C4-2B (cell line): Measurements from ENCODE around the gene PVALEF.
A peak's percentile ranks its signal among the peaks of the same experiment; 100 is the strongest.
"Not testable (repeated sequence)": the region's sequence is repeated elsewhere in the genome, so short reads cannot be mapped to it uniquely, and the experiment has no call there.

Experiments used
- H3K27ac ChIP-seq: fragments of 450-650 bp; 2 replicates; pipeline ENCODE4 v1.5.1; 2017
- ZFX ChIP-seq: fragments of 450-650 bp; IDR thresholded peaks from 2 replicates; pipeline ENCODE4 v1.6.1; 2017
- TF ChIP-seq, protein P1 (sequence below): fragments of 450-650 bp; conservative IDR thresholded peaks from 2 replicates; pipeline ENCODE4 v1.5.1; 2017; ENCODE audit warnings: mild to moderate bottlenecking

PVALEF gene

GRCh38 chr17:81221371-81221841 is 56.1 kb downstream of the PVALEF start:
- TF ChIP-seq, protein P1, sequence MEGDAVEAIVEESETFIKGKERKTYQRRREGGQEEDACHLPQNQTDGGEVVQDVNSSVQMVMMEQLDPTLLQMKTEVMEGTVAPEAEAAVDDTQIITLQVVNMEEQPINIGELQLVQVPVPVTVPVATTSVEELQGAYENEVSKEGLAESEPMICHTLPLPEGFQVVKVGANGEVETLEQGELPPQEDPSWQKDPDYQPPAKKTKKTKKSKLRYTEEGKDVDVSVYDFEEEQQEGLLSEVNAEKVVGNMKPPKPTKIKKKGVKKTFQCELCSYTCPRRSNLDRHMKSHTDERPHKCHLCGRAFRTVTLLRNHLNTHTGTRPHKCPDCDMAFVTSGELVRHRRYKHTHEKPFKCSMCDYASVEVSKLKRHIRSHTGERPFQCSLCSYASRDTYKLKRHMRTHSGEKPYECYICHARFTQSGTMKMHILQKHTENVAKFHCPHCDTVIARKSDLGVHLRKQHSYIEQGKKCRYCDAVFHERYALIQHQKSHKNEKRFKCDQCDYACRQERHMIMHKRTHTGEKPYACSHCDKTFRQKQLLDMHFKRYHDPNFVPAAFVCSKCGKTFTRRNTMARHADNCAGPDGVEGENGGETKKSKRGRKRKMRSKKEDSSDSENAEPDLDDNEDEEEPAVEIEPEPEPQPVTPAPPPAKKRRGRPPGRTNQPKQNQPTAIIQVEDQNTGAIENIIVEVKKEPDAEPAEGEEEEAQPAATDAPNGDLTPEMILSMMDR = no peak
- H3K27ac ChIP-seq = peak overlapping the region; percentile 86; the same call in 1 of the 2 replicates

- TF ChIP-seq, protein P1 = no peak
- TF ChIP-seq ZFX = no peak
- H3K27ac ChIP-seq = peak overlapping the region; percentile 86
These were observed 56.7 kb downstream of the PVALEF start for GRCh38 chr17:81221842-81222619.

DNA sequence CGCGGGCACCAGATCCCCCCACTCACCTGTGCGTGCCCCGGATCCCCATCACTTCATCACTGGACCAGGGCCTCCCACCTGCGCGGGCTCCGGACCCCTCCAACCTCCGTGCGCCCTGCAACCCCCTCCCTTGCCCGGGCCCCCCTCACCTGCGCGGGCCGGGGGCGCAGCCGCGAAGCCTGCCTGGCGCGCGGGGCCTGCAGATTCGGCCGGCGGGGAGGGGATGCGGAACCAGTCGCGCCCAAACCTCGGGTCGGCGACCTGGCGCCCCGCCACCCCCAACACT is 57.3 kb downstream of the PVALEF start:
- peak overlapping the region; percentile 86 for H3K27ac ChIP-seq
- TF ChIP-seq, protein P1 = no peak
- no peak for TF ChIP-seq ZFX

DNA sequence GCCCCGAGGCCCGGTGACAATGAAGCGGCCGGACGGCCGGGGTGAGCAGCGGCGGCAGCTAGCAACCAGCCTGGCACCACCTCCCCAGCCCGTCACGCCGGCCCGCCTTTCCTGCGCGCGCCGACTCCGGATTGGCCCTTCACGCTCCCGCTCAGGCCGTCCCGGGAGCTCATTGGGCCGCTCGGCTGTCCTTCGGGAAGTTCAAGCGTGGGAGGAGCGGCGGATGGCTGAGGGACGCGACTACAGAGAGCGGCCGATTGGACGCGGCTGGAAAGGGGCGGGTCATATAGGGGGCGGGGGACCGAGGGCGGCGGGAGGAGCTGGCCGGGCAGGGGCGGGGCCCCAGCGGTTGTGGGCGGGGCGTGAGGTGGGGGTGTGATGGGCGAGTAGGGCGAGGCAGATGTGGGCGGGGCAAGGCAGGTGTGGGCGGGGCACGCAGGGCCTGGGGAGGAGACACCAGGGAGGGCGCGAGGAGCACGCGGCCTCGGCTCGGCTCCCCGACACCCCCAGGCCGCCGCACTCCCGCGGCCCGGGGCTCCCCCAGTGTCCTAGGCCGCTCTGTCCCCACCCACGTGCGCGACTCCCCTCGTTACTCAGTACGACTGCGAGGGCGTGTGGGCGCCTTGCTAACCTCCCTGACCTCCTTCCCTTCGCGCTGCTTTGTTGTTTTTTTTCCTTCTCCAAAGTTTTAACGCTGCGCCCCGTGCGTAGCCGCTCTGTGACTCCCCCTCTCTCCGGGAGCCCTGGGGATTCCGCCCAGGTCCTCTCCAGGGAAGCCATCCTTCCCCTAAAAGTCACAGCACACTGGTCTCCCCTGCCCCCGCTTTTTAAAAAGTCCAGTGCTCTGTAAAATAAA is 57.8 kb downstream of the PVALEF start, which contains the start of gene CEP131:
TSS of gene CEP131 (minus strand) at position 60 of the 856 bp plus-strand sequence. CDS start 2,909 bp downstream, outside the sequence.
- TF ChIP-seq, protein P1 = no peak
- peak; percentile 20; the same call in 1 of the 2 replicates for TF ChIP-seq ZFX
- peak within 1 kb of the TSS; percentile 86 for H3K27ac ChIP-seq

DNA sequence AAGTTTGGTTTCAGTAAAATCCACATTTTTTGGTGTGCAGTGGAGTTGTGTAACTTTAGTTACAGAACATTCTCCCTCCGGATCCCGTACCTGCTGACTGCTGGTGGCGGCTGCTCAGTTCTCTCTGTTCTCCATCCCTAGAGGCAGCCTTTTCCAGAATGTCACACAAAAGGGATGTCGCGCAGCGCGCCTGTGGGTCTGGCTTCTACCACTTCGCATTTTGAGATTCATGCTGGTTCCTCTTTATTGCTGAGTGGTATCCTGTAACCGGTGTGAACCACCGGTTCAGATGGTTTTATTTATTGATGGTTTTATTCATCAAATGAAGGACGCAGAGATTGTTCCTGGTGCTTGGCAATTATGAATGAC is 58.4 kb downstream of the PVALEF start:
- TF ChIP-seq, protein P1 = no peak
- H3K27ac ChIP-seq = peak overlapping the region; percentile 86

DNA sequence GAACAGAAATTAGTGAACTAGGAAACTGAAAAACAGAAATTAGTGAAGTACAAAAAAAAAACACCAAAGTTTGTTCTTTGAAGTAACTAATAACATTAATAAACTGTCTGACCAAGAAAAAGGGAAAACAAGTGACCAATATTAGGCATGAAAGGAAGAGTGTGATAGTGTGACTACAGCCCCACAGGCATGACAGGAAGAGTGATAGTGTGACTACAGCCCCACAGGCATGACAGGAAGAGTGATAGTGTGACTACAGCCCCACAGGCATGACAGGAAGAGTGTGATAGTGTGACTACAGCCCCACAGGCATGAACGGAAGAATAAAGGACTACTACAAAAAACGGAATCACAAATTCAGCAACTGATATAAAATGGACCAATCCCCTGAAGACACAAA is 62.3 kb downstream of the PVALEF start:
- H3K27ac ChIP-seq = not testable (repeated sequence)

GRCh38 chr17:81228420-81228819 is 63.1 kb downstream of the PVALEF start:
- no peak overlapping the region for H3K27ac ChIP-seq
- TF ChIP-seq, protein P1 = no peak
- no peak for TF ChIP-seq ZFX
